ENCODE results near the gene KRTAP13-2.

KRTAP13-2 gene, protein sequence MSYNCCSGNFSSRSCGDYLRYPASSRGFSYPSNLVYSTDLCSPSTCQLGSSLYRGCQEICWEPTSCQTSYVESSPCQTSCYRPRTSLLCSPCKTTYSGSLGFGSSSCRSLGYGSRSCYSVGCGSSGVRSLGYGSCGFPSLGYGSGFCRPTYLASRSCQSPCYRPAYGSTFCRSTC

DNA sequence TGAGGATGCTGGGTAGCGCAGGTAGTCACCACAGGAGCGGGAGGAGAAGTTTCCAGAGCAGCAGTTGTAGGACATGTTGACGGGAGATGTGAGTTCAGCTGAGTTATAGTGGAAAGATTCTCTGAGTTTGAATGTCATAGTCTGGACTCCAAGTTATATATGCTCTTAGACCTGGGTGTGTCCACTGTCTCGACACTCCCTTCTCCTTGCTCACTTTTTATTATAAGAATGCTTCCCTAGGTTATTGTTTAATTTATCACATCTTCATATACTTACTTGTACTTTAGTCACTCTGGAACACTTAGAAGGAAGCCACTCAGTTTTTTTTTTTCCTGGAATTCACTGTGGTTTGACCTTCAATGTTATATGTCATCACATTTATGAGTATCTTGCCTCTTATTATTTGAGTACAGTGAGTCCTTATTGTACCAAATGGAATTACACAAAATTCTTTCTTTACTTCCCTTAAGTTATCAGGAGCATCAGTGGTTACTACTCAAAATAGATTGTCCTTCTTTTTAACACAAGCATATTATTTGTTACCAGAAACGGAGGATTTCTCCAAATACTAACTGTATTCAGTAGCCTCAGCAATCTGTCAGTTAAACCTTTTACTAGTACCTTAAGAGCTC is at the start of gene KRTAP13-2:
TSS of gene KRTAP13-2 (minus strand) at position 133 of the 632 bp plus-strand sequence. CDS start at position 75, 58 bp downstream.
- no peaks in the 10 kb centered on the region for H3K36me3 ChIP-seq (ENCODE audit: control insufficient read depth, insufficient read depth, low read length)
- H3K4me1 ChIP-seq (ENCODE audit: control insufficient read depth, insufficient read depth, low read length): no peaks in the 10 kb centered on the region
- H3K9me3 ChIP-seq (ENCODE audit: control insufficient read depth, insufficient read depth, low read length): no peaks in the 10 kb centered on the region
- H3K4me3 ChIP-seq (ENCODE audit: low read depth, low read length): no peak within 1 kb of the TSS
- H3K27ac ChIP-seq (ENCODE audit: low read depth, low read length): no peak within 1 kb of the TSS
- H3K9ac ChIP-seq (ENCODE audit: low read depth, low read length): no peak within 1 kb of the TSS
- H3K27me3 ChIP-seq (ENCODE audit: control insufficient read depth, insufficient read depth, low read length): no peaks in the 10 kb centered on the region

DNA sequence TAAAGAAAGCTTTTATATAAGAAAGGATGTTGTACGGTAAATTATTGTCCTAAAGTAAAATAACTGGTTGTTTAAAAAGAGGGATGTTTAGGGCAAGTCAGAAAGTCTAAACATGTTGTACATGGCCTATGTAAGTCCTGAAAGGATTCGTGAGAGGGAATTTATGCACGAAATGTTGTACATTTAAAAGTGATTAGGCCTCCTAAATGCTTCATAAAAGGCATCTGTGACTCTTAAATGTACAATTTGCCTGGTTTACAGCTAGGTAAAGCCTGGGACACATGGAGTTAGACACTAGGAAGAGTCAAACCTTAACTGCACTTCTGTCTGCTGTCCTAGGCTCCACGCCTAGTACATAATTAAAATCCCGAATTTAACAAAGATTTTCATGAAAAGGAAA is 43.9 kb upstream of the KRTAP13-2 start:
- no peaks in the 10 kb centered on the region for H3K4me1 ChIP-seq (ENCODE audit: control insufficient read depth, insufficient read depth, low read length)
- no peak overlapping the region for H3K9ac ChIP-seq (ENCODE audit: low read depth, low read length)
- no peaks in the 10 kb centered on the region for H3K27me3 ChIP-seq (ENCODE audit: control insufficient read depth, insufficient read depth, low read length)
- no peak overlapping the region for H3K27ac ChIP-seq (ENCODE audit: low read depth, low read length)
- 0 out of 2 replicates have a peak, but pooled peaks cover 2% of the 10 kb centered on the region for H3K36me3 ChIP-seq (ENCODE audit: control insufficient read depth, insufficient read depth, low read length)
- H3K4me3 ChIP-seq (ENCODE audit: low read depth, low read length): no peak overlapping the region
- peaks cover 35% of the 10 kb centered on the region for H3K9me3 ChIP-seq (ENCODE audit: control insufficient read depth, insufficient read depth, low read length)

DNA sequence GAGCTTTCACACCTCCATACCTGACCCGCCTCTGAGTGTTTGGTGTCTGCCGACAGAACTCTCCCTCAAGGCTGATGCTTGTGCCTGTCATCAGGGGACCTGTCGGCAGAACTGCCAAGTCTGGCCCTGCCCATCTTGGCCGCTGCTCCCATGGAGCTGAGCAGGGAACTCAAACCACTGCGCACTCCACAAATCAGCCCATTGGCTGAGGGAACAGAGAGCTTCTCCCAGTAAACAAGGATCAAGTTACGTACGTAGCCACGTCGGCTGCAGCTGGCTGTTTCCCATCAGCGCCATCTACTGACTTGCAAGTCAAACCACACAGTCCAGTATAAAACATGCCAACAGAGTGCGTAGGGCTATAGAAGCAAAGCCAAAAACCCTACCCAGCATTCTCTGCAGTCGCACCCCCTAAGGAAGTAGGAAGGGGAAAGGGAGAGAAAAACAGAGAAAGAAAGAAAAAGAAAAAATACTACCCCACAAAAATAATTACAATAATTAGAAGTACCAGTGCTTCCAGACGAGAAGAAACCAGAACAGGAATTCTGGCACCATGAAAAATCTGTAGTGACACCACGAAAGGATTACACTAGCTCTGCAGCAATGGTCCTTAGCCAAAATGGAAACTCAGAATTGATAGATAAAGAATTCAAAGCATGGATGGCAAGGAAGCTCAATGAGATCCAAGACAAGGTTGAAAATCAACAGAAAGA is 36.9 kb upstream of the KRTAP13-2 start:
- no peaks in the 10 kb centered on the region for H3K4me1 ChIP-seq (ENCODE audit: control insufficient read depth, insufficient read depth, low read length)
- no peaks in the 10 kb centered on the region for H3K36me3 ChIP-seq (ENCODE audit: control insufficient read depth, insufficient read depth, low read length)
- peak overlapping the region; percentile 40 for H3K4me3 ChIP-seq (ENCODE audit: low read depth, low read length)
- H3K27ac ChIP-seq (ENCODE audit: low read depth, low read length): peak overlapping the region; percentile 36
- H3K9me3 ChIP-seq (ENCODE audit: control insufficient read depth, insufficient read depth, low read length): no peaks in the 10 kb centered on the region
- H3K27me3 ChIP-seq (ENCODE audit: control insufficient read depth, insufficient read depth, low read length): no peaks in the 10 kb centered on the region
- H3K9ac ChIP-seq (ENCODE audit: low read depth, low read length): no peak overlapping the region

DNA sequence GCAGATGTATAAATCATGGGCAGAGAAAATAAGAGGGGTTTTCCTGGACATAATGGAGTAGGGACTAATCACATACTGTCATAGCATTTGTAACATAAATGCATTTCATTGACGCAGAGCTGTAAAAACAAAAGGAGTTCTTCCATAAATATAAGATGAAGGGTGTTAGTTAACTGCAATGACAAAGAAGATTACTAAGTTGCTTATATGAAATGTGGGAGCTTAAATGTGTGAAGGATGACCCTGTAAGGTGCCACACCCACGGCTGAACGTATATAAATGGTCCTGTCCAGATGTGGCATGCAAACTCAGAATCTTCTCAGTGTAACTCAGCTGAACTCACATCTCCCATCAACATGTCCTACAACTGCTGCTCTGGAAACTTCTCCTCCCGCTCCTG is 23.7 kb upstream of the KRTAP13-2 start, which contains the start of gene KRTAP13-1:
TSS of gene KRTAP13-1 (plus strand) at position 301 of the 400 bp plus-strand sequence. CDS start at position 357, 56 bp downstream.
- Histone ChIP-seq H3K4me3 (ENCODE audit: low read depth, low read length) (no peak within 1 kb of the TSS), H3K4me1 (ENCODE audit: control insufficient read depth, insufficient read depth, low read length) (no peaks in the 10 kb centered on the region), H3K27me3 (ENCODE audit: control insufficient read depth, insufficient read depth, low read length) (no peaks in the 10 kb centered on the region), H3K36me3 (ENCODE audit: control insufficient read depth, insufficient read depth, low read length) (no peaks in the 10 kb centered on the region), H3K27ac (ENCODE audit: low read depth, low read length) (no peak within 1 kb of the TSS), H3K9me3 (ENCODE audit: control insufficient read depth, insufficient read depth, low read length) (no peaks in the 10 kb centered on the region), H3K9ac (ENCODE audit: low read depth, low read length) (no peak within 1 kb of the TSS)

DNA sequence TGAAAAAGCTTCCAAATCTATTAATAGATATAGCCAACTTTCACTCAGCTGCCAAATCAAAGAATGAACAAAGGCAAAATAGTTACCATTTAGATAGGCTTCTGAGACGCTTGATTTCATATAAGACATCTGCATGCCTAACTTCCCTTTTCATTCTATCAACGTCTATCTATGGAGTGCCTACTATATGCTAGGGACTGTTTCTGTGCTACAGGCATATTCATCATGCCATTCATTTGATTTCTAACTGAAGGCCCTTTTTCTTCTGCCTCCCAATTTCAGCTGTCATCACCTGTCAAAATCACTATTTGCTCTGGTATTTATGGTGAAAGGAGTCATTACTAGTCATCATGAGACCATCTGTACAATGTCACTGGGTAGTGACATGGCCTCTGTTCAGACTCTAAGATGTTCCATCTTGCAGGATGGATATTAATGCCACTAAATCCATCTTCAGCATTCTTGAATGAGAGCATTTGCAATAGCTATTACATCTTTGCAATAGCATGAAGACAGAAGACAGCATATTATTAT is 19.5 kb upstream of the KRTAP13-2 start:
- Histone ChIP-seq H3K9me3 (ENCODE audit: control insufficient read depth, insufficient read depth, low read length) (no peaks in the 10 kb centered on the region), H3K27me3 (ENCODE audit: control insufficient read depth, insufficient read depth, low read length) (no peaks in the 10 kb centered on the region), H3K4me3 (ENCODE audit: low read depth, low read length) (no peak overlapping the region), H3K27ac (ENCODE audit: low read depth, low read length) (no peak overlapping the region), H3K36me3 (ENCODE audit: control insufficient read depth, insufficient read depth, low read length) (no peaks in the 10 kb centered on the region), H3K9ac (ENCODE audit: low read depth, low read length) (no peak overlapping the region), H3K4me1 (ENCODE audit: control insufficient read depth, insufficient read depth, low read length) (no peaks in the 10 kb centered on the region)

DNA sequence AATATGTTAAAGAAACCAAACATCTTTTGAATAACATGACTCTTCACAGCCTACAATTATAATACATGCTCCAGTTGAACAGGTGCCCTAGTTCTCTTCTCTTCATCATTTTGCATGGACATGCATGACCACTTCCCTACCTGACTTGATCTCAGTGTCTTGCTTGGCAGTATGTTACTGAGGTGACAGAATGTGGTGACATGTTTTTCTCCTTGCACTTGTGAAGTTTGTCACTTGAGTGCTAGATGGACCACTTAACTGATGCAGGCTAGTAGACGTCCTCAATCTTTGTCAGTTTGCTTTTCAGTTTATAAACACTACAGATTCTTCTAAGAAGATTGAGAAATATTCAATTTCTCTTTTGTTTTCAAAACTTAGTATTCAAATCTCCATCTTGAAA is 10.1 kb upstream of the KRTAP13-2 start:
- Histone ChIP-seq H3K4me1 (ENCODE audit: control insufficient read depth, insufficient read depth, low read length) (no peaks in the 10 kb centered on the region), H3K27me3 (ENCODE audit: control insufficient read depth, insufficient read depth, low read length) (no peaks in the 10 kb centered on the region), H3K9me3 (ENCODE audit: control insufficient read depth, insufficient read depth, low read length) (no peaks in the 10 kb centered on the region), H3K36me3 (ENCODE audit: control insufficient read depth, insufficient read depth, low read length) (no peaks in the 10 kb centered on the region), H3K27ac (ENCODE audit: low read depth, low read length) (no peak overlapping the region), H3K4me3 (ENCODE audit: low read depth, low read length) (no peak overlapping the region), H3K9ac (ENCODE audit: low read depth, low read length) (no peak overlapping the region)

DNA sequence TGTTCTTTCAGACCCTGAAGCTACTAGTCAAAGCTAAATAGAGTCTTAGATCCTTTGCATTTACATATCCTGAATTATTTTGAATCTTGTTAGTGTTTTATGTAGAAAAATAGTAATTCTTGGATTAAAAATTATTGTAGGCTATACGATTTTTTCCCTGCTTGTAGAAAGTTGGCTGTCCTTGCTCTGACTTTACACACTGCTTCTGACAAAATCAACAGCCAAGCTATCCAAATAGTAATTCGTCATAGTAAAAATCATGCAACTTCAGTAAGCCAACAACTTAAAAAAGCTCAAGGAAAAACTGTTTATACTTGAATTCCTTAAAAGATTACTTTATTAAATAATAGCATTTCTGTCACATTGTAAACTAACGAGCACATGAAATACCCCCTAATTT is 16.2 kb downstream of the KRTAP13-2 start:
- no peaks in the 10 kb centered on the region for H3K9me3 ChIP-seq (ENCODE audit: control insufficient read depth, insufficient read depth, low read length)

DNA sequence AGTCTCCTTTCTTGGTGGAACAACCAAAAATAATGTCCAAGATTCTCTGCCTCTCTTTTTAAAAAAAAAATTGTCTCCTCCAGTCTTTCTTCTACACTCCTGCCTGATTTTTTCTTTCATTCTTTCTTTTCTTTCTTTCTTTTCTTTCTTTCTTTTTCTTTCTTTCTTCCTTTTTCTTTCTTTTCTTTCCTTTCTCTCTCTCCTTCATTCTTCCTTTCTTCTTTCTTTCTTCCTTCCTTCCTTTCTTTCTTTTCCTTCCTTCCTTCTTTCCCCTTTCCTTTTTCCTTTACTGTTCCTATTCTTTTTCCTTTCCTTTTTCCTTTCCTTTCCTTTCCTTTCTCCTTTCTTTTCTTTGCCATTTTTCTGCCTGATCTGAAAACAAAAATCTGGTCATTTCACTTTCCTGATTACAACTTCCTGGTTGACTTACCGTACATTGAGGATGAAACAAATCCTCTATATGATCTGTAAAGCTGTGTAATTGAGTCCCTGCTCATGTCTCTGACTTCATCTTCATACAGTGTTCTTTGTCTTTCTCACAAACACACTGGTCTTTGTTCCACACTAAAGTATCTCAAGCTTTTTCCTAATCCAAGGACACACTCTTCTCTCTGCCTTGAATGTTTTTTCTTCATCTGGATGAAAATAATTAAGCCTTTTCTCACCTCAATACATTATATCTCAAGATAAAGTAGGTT is 17.6 kb downstream of the KRTAP13-2 start:
- no peak overlapping the region for H3K9ac ChIP-seq (ENCODE audit: low read depth, low read length)
- no peaks in the 10 kb centered on the region for H3K9me3 ChIP-seq (ENCODE audit: control insufficient read depth, insufficient read depth, low read length)
- H3K36me3 ChIP-seq (ENCODE audit: control insufficient read depth, insufficient read depth, low read length): no peaks in the 10 kb centered on the region
- no peak overlapping the region for H3K4me3 ChIP-seq (ENCODE audit: low read depth, low read length)
- no peaks in the 10 kb centered on the region for H3K27me3 ChIP-seq (ENCODE audit: control insufficient read depth, insufficient read depth, low read length)
- H3K27ac ChIP-seq (ENCODE audit: low read depth, low read length): no peak overlapping the region
- H3K4me1 ChIP-seq (ENCODE audit: control insufficient read depth, insufficient read depth, low read length): peaks cover 9% of the 10 kb centered on the region

More for the DNA sequence above, 16.2 kb downstream of the KRTAP13-2 start:
- Histone ChIP-seq H3K4me3 (ENCODE audit: low read depth, low read length) (no peak overlapping the region), H3K27ac (ENCODE audit: low read depth, low read length) (no peak overlapping the region), H3K27me3 (ENCODE audit: control insufficient read depth, insufficient read depth, low read length) (no peaks in the 10 kb centered on the region), H3K4me1 (ENCODE audit: control insufficient read depth, insufficient read depth, low read length) (no peaks in the 10 kb centered on the region), H3K36me3 (ENCODE audit: control insufficient read depth, insufficient read depth, low read length) (no peaks in the 10 kb centered on the region), H3K9ac (ENCODE audit: low read depth, low read length) (no peak overlapping the region)

DNA sequence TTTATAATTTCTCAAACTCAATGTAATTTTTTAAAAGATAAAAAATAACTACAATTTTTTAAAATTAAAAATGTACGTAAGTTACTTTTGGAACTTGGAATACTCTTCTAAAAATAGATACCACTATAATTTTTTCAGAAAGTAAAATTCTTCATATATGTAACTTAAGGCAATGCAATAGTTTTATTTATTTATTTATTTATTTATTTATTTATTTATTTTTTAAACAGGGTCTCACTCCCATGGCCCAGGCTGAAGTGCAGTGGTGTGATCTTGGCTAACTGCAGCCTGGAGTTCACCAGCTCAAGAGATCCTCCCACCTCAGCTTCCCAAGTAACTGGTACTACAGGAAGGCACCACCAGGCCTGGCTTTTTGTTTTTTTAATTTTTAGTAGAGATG is 20.5 kb downstream of the KRTAP13-2 start:
- Histone ChIP-seq H3K9ac (ENCODE audit: low read depth, low read length) (no peak overlapping the region), H3K4me3 (ENCODE audit: low read depth, low read length) (no peak overlapping the region), H3K9me3 (ENCODE audit: control insufficient read depth, insufficient read depth, low read length) (no peaks in the 10 kb centered on the region), H3K4me1 (ENCODE audit: control insufficient read depth, insufficient read depth, low read length) (peaks cover 12% of the 10 kb centered on the region), H3K36me3 (ENCODE audit: control insufficient read depth, insufficient read depth, low read length) (no peaks in the 10 kb centered on the region), H3K27me3 (ENCODE audit: control insufficient read depth, insufficient read depth, low read length) (no peaks in the 10 kb centered on the region), H3K27ac (ENCODE audit: low read depth, low read length) (no peak overlapping the region)

DNA sequence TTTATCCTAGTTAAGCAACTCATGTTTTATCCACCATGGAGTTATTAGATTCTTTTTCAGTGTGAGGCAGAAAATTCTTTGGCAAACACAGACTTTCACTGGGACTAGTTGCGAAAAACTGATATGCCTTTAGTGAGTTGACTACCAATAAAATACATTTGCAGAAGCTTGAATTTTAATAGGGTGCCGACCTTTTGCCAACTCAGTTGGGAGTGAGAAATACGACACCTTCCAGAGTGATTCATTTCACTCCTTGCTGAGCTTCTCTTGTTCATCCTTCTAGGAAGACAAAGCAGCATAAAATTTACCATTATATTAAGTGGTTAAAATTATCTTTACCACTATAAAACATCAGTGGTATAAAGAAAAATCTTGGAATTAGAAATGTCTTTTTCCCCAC is 22.5 kb downstream of the KRTAP13-2 start:
- Histone ChIP-seq H3K9me3 (ENCODE audit: control insufficient read depth, insufficient read depth, low read length) (no peaks in the 10 kb centered on the region), H3K27ac (ENCODE audit: low read depth, low read length) (peak overlapping the region; percentile 5), H3K4me1 (ENCODE audit: control insufficient read depth, insufficient read depth, low read length) (peaks cover 12% of the 10 kb centered on the region), H3K9ac (ENCODE audit: low read depth, low read length) (no peak overlapping the region), H3K4me3 (ENCODE audit: low read depth, low read length) (no peak overlapping the region), H3K27me3 (ENCODE audit: control insufficient read depth, insufficient read depth, low read length) (no peaks in the 10 kb centered on the region), H3K36me3 (ENCODE audit: control insufficient read depth, insufficient read depth, low read length) (no peaks in the 10 kb centered on the region)

Data from HUES48 (cell line).